ENCODE measurements around the gene PLPPR1.
"Not testable (repeated sequence)": the region's sequence is repeated elsewhere in the genome, so short reads cannot be mapped to it uniquely, and the experiment has no call there.

PLPPR1 gene

DNA sequence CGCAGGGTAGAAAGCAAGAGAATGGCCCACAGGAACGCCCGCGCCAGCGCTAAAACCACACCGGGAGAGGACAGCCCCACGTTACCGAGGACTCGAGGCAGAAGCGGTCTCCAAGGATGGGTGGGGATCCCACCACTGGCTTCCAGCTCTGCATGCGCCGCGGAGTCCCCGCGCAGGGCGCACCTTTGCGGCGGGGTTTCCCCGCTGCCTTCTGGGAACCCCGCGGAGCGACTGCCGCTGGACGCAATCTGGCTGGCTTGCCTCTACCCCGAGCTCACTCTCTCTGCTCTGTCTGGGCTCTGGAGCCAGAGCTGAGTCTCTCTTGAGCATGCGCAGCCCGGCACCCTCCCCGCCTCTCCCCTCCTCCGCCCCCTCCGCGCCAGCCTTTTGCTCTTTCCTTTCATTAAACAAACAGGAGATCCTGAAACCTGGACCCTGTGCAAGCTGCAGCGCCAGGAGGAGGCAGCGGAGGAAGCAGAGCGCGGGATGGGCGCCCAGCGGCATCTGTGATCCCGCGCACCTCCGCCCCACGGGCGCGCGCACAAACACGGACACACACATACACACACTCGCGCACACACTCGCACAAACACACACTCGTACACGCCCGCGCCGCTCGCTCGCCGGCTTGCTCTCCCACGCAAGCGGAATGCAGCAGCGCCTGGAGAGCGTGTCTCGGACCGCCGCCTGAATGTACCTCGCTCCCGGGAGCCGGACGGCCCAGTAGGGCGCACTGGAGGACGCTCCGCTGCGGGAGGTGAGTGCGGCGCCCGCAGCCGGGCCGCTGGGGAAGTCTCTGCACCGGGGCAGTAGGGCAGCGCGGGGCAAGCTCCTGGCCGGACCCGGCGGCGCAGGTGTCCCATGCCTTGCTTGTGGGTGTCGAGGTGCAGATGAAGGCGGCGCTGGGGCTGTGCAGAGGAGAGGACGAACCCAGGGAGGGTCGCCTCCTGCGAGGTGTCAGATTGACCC, at the start of gene PLPPR1:
Gene PLPPR1 (plus strand): TSS at position 382 of the 969 bp plus-strand sequence.
- FAIRE-seq = no peak

DNA sequence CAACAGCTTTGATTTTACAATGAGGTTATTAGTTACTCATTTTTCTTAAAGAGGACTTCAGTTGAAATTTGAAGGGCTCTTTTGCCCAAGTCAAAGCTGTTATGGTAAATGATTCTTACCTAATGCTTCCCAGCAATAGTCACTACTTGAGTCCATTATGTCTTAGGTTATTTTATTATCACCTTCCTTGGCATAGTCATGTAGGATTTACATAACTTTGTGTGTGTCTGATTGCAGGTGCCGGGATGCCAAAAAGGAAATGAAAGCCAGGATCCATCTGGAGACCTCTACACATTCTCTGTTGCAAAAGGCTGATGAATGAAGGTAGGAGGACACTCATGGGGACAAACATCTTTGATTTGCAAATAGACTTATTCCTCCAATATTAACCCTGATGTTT, 38.8 kb upstream of the PLPPR1 start:
- FAIRE-seq = no peak

DNA sequence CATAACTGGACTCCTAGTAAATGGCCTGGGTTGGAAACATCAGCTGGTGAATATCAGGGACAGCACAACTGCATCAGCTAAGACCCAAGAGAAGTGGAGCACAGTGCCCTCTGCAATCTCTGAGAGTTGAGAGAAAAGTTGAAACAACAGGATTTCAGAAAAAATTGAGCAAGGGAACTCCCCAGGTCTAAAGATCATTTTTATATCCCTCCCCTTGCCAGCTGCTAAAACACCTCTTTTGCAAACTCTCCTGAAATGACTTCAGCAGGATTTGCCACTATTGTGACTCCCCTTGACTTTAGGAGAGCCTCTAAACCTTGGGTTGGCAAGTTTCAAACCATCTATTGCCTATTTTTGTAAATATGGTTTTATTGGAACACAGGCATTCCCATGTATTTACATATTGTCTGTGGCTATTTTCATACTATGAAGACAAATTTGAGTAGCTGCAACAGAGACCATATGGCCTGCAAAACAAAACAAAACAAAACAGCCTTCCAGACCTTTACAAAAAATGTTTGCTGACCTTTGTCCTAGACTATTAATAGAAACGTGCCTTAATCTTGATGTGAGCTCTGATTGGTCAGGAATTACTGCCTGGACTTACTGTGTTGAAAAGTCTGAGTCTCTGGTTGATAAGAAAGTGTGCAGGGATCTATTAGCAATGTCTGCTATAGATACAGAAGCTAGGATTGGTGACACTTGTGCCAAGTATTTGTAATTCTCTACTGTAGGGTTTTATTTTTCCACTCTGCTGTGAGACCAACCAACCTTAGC, 37.7 kb upstream of the PLPPR1 start:
- FAIRE-seq = no peak

DNA sequence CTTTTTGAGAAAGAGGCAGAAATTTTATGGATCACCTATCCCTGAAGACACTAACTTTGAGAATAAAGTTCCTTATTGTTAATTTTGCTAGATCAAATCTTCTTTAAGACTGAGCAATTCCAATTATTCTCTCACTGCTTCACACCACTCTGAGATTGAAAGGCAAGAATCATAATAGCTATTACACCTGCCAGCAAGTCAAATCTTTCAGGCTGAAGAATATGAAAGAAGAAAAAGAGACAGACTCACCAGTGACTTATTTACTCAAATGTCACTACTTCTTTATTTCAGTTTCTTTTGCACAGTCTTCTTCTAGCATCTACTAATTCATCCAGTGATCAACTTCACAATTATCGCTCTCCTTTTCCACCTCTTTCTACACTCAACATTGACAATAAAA, 35.9 kb upstream of the PLPPR1 start:
- FAIRE-seq = no peak

DNA sequence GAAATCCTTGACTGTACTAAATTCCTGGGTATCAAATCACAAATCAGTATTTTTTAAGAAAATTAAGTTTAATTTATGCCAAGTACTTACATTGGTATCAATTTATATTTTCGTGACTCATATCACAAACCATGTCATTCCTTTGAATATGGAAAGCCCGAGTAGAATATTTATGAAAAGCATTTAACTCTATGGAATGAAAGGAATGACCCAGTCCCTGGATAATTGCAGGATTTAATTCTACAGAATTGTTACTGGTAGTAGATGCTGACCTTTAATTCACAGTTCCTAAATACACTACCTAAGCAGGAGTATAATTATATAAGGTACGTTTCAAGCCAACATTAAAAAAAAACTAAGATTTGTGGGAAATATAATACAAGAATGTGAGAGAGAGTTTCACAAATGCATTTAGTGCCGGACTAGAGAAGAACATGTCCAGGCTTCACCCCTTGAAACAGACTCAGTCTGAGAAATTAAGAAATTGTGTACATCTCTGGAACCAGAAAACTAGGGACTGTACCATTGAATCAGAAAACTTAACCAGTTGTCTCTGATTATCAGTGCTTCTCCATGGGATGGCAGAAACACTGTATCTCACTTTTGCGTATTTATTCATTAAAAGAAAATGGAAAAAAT, 28.5 kb upstream of the PLPPR1 start:
- no peak for FAIRE-seq

DNA sequence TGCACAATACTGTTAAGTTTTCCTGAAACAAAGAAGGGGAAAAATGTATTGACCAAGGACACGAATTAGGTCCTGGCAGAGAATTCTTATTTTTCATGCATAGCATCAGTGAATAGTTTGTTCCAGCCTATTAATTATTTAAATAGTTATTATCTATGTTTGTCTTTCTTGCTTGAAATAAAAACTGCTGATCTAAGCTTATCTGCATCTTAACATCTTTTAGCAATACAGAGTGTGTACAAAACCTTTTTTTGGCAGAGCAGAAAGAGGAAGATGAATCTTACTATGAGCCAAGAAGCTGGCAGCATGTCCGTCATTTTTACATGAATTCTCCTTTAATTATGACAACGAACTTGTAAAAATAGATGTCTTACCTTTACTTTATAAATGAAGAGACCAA, 23.3 kb upstream of the PLPPR1 start:
- no peak for FAIRE-seq

DNA sequence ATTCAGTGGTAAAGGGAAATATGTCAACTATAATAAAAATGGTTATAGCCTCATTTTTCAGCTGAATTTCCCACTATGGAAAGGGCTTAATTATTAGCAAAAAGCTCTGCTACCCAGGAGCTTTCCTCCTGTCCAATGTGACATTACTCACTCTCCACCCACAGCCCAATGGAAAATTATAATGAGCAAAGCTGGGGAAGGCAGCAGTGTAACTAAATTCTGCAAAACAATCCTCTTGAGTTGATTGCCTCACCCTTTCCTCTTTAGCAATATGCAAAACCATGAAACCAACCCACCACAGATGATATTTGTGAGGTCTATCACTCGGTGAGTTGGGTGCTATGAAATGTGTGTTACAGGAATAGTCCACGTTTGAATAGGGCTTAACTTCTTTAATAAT, 14.0 kb upstream of the PLPPR1 start:
- no peak for FAIRE-seq

DNA sequence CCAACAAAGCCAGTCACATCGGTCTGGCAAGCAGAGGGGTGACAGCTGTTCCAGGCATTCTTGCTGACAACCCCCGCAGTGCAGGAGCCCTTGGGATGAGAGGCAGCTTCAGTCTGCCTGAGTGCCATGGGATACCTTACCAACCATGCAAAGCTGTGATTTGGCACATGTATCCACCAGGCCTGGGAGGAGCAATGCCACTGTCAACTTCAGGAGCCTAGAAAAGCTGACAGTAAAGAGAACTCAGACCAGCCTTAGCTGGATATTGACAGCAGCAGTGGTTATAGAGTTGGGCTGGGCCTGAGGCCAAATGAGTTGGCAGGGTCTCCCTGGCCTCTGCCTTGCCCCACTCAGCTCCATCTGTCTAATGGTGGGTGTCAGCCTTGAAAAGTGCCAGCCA, 10.1 kb upstream of the PLPPR1 start:
- FAIRE-seq = no peak

DNA sequence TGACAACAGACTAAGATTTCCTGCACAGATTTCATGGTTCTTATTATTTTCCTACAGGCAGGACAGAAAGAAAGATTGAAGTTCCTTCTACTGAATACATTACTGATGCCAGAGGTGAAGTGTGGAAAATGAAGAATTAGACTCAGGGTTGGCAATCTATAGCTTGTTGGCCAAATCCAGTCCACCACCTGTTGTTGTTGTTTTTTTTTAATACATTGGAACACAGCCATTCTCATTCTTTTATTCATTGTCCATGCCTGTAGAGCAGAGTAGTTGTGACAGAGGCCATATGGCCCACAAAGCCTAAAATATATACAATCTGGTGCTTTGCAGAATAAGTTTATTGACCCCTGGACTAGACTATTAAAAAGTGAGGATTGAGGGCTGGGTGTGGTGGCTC, 5.8 kb upstream of the PLPPR1 start:
- no peak for FAIRE-seq

DNA sequence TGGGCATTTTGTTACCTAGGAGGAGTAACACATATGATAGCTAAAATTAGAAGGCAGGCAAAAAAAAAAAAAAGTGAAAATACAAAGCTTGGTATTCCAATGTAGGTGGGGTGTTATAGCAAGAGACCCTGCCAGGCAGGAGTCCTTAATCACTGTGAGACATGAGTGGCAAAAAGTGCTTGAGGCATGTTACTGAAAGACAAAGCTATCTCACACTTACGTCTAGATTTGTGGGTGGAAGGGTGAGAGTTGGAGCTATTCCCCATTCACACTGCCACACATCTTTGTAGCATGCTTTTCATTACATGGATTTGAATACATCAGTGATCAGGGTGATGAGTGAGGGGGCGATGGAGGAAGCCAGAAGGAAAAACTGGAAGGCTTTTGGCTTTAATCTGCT, 2.6 kb upstream of the PLPPR1 start:
- FAIRE-seq = no peak

DNA sequence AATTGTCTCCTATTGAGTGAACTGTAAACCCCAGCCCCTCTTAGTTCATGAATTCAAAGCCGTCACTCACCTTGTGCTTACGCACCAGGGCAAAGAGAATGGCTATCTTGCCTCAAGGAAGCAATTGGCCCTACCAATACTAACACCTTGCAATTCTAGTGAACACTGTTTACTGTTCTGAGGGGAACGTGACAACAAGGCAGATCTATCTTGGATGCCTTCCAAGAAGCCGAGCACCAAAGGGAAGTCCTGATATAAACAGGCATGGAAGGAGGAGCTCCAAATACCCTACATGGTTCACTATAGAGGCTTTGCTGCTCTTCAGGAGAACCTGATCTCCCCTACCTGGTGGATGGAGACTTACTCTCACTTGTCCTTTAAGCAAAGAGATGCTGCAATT, 1.7 kb upstream of the PLPPR1 start:
- no peak for FAIRE-seq

DNA sequence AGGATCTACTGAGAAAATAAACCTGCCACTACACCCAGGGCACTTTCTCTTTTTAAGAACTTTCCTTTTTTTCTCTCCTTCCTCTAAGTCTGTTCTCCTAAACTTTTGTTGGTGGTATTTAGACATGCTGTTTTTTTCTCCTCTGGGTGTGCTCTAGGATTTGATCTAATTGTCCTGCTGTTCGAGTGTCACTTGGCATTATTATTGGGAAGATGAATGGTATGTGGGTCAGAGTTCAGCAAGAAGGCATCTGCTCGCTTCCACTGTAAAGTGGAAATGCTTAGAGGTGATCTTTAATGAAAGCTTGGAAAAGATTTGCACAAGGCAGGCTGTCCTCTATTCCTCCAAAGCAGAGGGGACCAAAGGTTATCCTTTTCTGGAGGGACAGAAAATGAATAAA, 1.3 kb upstream of the PLPPR1 start:
- no peak for FAIRE-seq

DNA sequence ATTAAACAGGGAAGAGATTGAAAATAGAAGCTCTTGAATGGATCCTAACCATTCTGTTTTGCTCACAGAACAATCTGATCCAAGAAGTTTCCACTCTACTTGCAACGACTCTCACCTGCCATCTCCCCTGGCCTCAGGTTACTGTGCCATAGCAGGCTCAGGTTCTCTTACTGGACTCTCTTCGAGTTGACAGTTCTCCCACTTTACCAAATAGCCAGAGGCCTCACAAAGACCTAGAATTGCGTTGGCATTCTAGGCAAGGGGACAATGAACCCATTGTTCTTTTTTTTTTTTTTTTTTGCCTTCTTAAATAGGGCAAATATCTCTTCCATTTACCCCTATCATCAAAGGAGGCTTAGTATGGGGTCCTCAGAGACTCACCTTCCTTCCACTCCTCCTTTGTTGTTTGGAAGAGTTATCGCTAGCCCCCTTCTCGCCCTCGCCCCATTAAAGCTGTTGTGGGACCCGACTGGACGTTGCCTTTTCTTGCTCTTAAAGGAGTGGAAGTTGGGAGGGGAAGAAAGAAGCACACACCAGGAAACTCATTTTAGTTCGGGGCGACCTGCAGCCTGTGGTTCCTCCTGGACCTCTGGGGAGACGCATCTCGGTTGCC, 688 bp upstream of the PLPPR1 start:
- no peak for FAIRE-seq

DNA sequence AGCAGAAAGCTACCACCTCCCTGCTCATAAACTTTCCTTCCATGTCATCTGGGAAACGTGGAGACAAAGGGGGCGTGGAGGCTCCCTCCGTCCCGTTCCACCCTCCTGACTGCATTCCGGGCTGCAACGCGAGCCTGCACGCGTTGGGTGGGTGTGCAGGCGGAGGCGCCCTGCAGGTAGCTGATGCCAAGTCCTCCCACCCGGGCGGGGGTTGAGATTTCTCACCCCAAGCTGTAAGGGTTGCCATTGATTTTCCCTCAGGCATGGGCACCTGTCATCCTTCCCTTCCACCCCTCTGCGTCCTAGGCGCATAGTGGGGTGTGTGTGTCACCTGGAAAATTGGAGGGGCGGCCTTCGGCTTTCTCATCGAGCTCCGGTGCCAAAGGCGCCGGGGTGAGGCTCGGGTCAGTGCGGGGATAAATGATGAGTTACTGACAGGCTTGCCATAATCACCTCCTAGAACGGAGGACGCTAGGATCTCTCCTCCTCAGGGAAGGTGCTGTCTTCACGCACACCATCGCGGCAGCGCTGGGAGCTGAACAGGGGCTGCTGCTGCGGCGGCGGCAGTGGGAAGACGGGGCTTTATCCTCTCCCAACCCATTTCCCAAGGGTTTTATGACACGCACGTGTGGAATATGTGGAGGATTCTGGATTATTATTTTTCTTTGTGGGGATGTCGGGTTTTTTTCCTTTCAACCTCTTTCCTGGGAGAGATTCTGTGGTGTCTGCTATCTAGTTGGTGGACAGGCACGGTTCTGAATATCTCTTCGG, 973 bp downstream of the PLPPR1 start:
- FAIRE-seq = no peak

DNA sequence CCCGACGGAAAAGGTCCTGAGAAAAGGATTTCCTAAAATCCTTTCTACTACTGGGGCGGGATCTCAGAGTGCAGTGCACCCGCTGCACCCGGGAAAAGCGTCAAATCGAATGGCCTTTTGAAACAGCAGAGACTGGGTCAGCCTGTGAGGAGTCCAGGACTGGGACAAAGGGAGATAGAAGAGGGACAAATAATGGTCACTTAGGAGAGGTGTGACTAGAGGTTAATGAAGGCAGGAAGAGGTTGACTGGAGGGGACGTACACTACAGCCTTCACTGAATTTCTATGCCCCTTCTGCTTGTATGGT, 1.5 kb downstream of the PLPPR1 start:
- no peak for FAIRE-seq

DNA sequence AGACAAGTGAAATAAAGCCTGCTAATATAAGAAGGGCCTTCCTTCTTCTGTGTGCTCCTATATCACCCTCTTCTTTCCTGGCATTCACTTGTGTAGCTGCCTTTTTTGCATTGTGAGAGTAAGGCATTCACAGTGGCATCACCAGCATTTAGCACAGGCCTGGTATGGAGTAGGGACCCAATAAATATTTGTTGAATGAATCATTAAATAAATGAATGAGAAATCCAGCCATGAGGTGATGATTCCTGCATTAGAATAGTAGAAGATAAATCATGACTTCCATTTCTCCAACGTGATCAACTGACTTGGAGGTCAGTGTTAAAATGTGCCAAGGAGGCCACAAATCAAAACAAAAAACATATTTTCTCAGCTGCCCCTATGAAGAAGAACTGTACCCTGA, 3.9 kb downstream of the PLPPR1 start:
- FAIRE-seq = no peak

DNA sequence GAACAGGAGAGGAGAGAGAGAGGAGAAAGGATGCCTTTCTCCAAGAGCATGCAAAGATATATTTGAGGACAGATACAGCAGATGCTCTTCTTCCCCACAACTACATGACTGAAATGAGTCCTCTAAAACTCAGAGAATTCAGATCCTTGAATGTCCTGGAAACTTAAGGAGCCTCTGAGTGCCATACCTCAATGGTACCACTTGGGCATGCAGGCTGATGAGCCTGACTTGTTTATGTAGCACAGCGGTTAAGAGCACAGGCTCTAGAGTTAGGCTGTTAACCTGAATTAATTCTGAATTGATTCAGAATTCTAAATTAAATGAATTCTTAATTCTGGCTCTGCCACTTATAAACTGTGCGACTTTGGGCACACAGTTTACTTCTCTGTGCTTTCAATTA, 5.7 kb downstream of the PLPPR1 start:
- FAIRE-seq = no peak

DNA sequence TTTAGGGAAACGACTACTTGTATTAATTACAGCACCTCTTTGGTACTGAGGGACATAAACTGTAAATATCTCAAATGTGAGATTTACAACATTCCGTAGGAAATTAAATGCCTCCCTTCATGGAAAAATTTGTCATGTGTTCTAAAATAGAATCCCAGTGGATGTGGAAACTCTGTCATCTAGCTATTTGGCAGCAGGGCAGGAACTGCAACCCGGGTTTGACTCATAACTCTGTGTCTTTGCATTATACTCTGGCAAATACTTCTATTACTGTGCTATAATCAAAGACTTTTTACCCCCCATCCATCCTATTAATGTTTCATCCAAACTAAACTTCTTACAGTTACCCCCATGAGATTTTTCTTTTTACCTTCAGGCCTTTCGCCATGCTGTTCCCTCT, 6.6 kb downstream of the PLPPR1 start:
- no peak for FAIRE-seq

DNA sequence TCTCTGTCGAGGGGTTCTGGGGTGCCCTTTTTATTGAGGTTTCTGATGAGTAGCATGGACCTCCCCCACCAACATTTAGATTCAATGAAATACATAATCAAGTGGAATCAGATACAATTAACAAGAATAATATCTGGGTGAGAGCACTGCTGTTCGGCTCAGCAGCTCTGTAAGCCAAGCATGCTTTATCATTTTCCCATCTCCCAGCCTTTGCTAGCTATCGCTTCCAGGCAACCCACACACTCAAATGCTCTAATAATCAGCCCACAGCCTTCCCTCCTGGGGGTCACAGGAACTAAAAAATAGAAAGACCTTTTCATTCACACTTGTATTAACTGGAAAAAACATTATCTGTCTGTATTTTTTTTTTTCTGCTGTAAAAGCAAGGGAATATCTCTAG, 8.9 kb downstream of the PLPPR1 start:
- peak; percentile 87 for FAIRE-seq

DNA sequence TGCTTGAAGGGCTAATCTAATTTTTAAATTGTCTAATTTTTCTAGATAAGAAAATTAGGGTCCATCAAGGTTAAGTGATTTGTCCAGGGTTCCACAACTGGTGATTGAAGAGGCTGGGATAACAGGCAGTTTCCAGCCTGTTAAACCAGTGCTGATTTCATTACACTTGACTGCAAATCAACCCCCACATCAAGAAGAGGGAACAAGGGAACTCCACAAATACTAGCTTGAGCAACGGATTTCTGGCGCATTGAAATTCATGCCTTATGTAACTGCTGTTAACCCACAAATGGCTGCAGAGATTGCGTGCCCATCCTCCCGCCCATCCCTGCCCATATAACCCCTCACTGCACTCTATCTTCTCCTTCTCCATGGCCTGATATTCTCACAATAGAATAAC, 10.0 kb downstream of the PLPPR1 start:
- FAIRE-seq = peak; percentile 43

DNA sequence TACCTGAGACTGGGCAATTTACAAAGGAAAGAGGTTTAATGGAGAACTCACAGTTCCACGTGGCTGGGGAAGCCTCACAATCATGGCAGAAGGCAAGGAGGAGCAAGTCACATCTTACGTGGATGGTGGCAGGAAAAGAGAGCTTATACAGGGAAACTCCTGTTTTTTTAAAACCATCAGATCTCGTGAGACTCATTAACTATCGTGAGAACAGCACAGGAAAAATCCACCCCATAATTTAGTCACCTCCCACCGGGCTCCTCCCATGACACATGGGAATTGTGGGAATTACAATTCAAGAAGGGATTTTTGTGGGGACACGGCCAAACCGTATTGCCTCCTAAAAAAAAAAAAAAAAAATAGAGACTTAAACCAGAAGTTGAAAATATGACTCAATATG, 11.1 kb downstream of the PLPPR1 start:
- FAIRE-seq = not testable (repeated sequence)

DNA sequence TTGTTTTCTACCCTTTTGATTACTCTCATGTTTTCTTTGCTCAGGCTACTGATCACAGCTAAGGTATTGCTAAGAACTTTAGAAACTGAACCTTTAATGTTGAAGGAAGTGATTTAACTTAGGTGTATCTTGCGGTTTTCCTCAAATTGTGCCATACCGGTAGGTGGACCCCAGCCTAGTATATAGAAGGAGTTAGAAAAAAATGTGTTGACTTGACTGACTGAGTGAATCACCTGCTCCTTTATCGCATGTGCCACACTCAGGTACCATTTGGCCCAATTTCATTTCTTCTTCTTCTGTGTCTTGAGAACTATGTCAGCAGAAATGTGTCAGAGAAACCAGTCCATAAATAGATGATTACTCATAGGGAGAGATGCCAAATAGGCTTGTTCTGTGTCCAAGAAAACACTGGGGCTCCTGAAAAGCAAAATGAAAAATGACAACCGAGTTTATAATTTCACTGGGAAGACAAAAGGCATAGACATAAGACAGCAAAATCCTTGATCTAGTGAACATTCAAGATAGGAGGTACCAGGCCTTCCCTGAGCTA, 19.4 kb downstream of the PLPPR1 start:
- FAIRE-seq = no peak

Data from islet of Langerhans (tissue), 1 donor.